Karpas-422 (cell line): Measurements from ENCODE around the gene MMS19. TPM values are rescaled to one million over a fixed set of nuclear protein-coding genes. Genes with fewer than 3 reads are reported as not detected.
"Not testable (repeated sequence)": the region's sequence is repeated elsewhere in the genome, so short reads cannot be mapped to it uniquely, and the experiment has no call there.

Experiments
- DNase-seq: peaks from one replicate; pipeline ENCODE4 v3.0.0-alpha.2; 2015
- H2AFZ ChIP-seq: fragments of 200-600 bp; sonication (generic); 2 replicates; pipeline ENCODE4 v1.6.1; 2014; ENCODE audit warnings: antibody characterized with exemption, low read length, mixed read lengths
- H3K27ac ChIP-seq: fragments of 200-600 bp; sonication (generic); 2 replicates; pipeline ENCODE4 v1.5.1; 2014; ENCODE audit warnings: mild to moderate bottlenecking, low read length, moderate library complexity
- H3K27me3 ChIP-seq: fragments of 200-600 bp; sonication (generic); 2 replicates; pipeline ENCODE4 v1.6.1; 2014; ENCODE audit warnings: low read length, mixed read lengths
- H3K36me3 ChIP-seq: fragments of 200-600 bp; sonication (generic); 2 replicates; pipeline ENCODE4 v1.6.1; 2014; ENCODE audit warnings: low read length, mixed read lengths; ENCODE audit not compliant: insufficient read depth
- H3K4me1 ChIP-seq: fragments of 200-600 bp; sonication (generic); 2 replicates; pipeline ENCODE4 v1.6.1; 2014; ENCODE audit warnings: mild to moderate bottlenecking, low read length, mixed read lengths
- H3K4me2 ChIP-seq: fragments of 200-600 bp; sonication (generic); 2 replicates; pipeline ENCODE4 v1.6.1; 2014; ENCODE audit warnings: low read length, low read depth, mild to moderate bottlenecking; ENCODE audit not compliant: poor library complexity, severe bottlenecking
- H3K4me3 ChIP-seq: fragments of 200-600 bp; sonication (generic); 2 replicates; pipeline ENCODE4 v1.5.1; 2014; ENCODE audit warnings: mild to moderate bottlenecking, antibody characterized with exemption, low read length, mixed read lengths
- H3K79me2 ChIP-seq: fragments of 200-600 bp; sonication (generic); 2 replicates; pipeline ENCODE4 v1.6.1; 2014; ENCODE audit warnings: mild to moderate bottlenecking, low read length, mixed read lengths
- H3K9ac ChIP-seq: fragments of 200-600 bp; sonication (generic); 2 replicates; pipeline ENCODE4 v1.6.0; 2014; ENCODE audit warnings: low read length
- H3K9me2 ChIP-seq: fragments of 200-600 bp; sonication (generic), shearing (Covaris generic); replicated peaks from 2 replicates; pipeline ENCODE4 v1.6.0; 2014; ENCODE audit warnings: mild to moderate bottlenecking, low read length, moderate library complexity; ENCODE audit not compliant: insufficient read depth
- H3K9me3 ChIP-seq: fragments of 300-700, 200-600 bp; sonication (generic); 2 replicates; pipeline ENCODE4 v1.6.1; 2014; ENCODE audit warnings: low read length, mixed read lengths
- H4K20me1 ChIP-seq: fragments of 200-600 bp; sonication (generic); 2 replicates; pipeline ENCODE4 v1.6.1; 2014; ENCODE audit warnings: mild to moderate bottlenecking, antibody characterized with exemption, low read length, low read depth; ENCODE audit not compliant: insufficient read depth
- total RNA-seq: library from RNA; depleted of rRNA; stranded (reverse); fragments of >200 nt; shearing (Covaris generic); gene quantifications from 2 replicates; pipeline ENCODE4 v1.2.3, GENCODE V29; 2014; ENCODE audit warnings: low replicate concordance

MMS19 gene
- total RNA-seq, 1 experiment from 2014 or later = 45.2 TPM

DNA sequence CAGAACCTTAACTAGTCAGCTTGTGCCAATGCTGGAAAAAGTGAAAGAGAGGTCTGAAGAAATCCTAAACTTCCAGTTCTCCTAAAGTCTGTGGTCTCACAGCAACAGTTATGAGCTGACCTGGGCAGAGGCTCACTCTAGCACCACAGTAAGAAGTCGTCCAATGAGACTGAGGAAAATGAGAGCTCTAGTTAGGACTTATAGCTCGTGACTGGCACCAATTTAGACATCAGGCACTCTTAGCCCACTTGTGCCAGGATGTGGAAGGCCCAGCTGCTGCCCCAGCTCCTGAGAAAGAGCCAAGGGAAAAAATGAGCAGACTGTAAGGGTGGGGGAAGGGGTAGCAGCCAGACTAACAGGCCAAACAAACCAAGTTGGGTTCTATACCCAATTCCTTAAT is 7.6 kb downstream of the MMS19 start:
- Histone ChIP-seq H3K9ac (no peak overlapping the region), H3K27me3 (no peaks in the 10 kb centered on the region), H4K20me1 (no peaks in the 10 kb centered on the region), H2AFZ (no peak overlapping the region), H3K36me3 (no peaks in the 10 kb centered on the region), H3K4me3 (no peak overlapping the region), H3K4me2 (no peak overlapping the region), H3K79me2 (peaks cover 89% of the 10 kb centered on the region), H3K9me3 (no peaks in the 10 kb centered on the region), H3K27ac (no peak overlapping the region), H3K9me2 (no peaks in the 10 kb centered on the region), H3K4me1 (peaks cover 4% of the 10 kb centered on the region; the same call in 1 of the 2 replicates)
- DNase-seq = no peak

DNA sequence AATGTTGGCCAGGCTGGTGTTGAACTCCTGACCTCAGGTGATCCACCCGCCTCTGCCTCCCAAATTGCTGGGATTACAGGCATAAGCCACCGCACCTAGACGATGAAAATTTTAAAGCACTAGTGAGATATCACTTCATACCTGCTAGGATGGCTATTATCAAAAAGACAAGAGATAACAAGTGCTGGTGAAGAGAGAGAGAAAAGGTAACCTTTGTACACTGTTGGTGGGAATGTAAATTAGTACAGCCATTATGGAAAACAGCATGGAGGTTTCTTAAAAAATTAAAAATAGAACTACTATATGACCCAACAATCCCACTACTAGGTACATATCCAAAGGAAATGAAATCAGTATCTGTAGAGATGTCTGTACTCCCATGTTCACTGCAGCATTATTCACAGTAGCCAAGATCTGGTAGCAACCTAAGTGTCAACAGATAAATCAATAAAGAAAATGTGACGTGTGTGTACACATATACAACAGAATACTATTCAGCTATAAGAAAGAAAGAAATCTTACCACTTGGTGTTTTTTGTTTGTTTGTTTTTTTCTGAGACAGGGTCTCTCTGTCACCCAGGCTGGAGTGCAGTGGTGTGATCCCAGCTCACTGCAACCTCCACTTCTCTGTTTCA is 12.5 kb downstream of the MMS19 start:
- Histone ChIP-seq H3K27me3 (no peaks in the 10 kb centered on the region), H3K9me3 (no peaks in the 10 kb centered on the region), H2AFZ (no peak overlapping the region), H3K4me2 (no peak overlapping the region), H3K36me3 (no peaks in the 10 kb centered on the region), H3K9ac (no peak overlapping the region), H3K9me2 (no peaks in the 10 kb centered on the region), H4K20me1 (no peaks in the 10 kb centered on the region), H3K27ac (no peak overlapping the region), H3K4me3 (no peak overlapping the region), H3K4me1 (no peaks in the 10 kb centered on the region), H3K79me2 (peaks cover 52% of the 10 kb centered on the region)
- DNase-seq = no peak

DNA sequence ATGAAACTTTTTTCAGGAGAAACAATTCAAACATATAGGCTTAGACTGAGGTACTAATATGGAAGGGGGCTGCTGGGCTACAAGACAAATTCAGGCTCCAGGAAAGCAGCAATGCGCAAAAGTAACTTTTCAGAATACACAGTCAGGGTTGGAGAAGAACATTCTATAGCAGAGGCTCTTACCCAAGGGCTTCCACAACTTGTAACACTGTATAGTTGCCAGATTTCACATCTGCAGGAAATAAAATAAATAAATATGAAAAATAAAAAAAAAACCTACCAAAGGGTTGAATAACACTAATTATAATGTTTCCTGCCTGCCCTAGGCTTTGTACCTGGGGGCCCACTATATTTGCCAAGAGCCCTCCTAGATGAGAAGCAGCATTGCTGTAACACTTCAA is 14.3 kb downstream of the MMS19 start:
- DNase-seq = no peak
- H4K20me1 ChIP-seq = no peaks in the 10 kb centered on the region
- peaks cover 11% of the 10 kb centered on the region; the same call in 1 of the 2 replicates for H3K36me3 ChIP-seq
- no peak overlapping the region for H3K9ac ChIP-seq
- no peaks in the 10 kb centered on the region for H3K9me2 ChIP-seq
- no peaks in the 10 kb centered on the region for H3K4me1 ChIP-seq
- H2AFZ ChIP-seq = no peak overlapping the region
- H3K79me2 ChIP-seq = peaks cover 33% of the 10 kb centered on the region
- H3K4me2 ChIP-seq = no peak overlapping the region
- H3K9me3 ChIP-seq = no peaks in the 10 kb centered on the region
- no peaks in the 10 kb centered on the region for H3K27me3 ChIP-seq
- H3K27ac ChIP-seq = no peak overlapping the region
- no peak overlapping the region for H3K4me3 ChIP-seq

DNA sequence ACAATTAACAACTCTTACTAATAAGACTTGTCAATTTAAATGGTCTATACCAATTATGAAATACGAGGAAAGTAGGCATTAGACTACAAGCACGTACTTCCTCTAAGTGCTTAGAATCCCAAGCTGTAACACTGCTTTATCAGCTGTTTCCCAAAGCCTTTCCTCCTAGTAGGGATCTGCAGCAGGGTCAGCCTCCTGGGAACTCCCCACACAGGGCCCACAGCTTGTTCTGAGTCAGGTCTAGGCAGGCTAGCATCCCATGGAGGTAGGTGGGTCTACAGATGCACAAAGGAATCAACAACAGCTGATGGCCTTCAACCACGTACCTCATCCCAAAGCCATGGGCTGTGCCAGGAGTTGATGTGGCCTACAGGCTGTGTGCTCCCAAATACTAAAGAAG is 14.7 kb downstream of the MMS19 start:
- DNase-seq = no peak
- Histone ChIP-seq H3K9me2 (no peaks in the 10 kb centered on the region), H3K9me3 (no peaks in the 10 kb centered on the region), H3K79me2 (peaks cover 29% of the 10 kb centered on the region), H2AFZ (no peak overlapping the region), H3K27me3 (no peaks in the 10 kb centered on the region), H3K9ac (no peak overlapping the region), H3K27ac (no peak overlapping the region), H4K20me1 (no peaks in the 10 kb centered on the region), H3K4me2 (no peak overlapping the region), H3K36me3 (peaks cover 11% of the 10 kb centered on the region; the same call in 1 of the 2 replicates), H3K4me1 (no peaks in the 10 kb centered on the region), H3K4me3 (no peak overlapping the region)

DNA sequence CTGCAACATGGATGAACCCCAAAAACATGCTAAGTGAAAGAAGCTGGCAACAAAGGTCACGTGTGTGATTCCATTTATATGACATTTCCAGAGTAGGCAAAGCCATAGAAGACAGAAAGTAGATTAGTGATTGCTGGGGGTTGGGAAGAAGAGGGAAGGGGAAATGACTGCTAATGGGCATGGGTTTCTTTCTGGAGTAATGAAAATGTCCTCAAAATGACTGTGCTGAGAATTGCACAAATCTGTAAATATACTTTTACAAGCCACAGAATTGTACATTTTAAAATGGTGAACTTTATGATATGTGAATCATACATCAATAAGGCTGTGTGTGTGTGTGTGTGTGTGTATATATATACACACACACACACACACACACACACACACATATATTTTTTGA is 15.8 kb downstream of the MMS19 start:
- Histone ChIP-seq H3K27me3 (no peaks in the 10 kb centered on the region), H3K79me2 (peaks cover 19% of the 10 kb centered on the region), H3K27ac (no peak overlapping the region), H3K9me2 (no peaks in the 10 kb centered on the region), H3K4me1 (no peaks in the 10 kb centered on the region), H4K20me1 (no peaks in the 10 kb centered on the region), H3K4me3 (no peak overlapping the region), H3K9me3 (no peaks in the 10 kb centered on the region), H3K36me3 (peaks cover 11% of the 10 kb centered on the region; the same call in 1 of the 2 replicates), H3K4me2 (no peak overlapping the region), H2AFZ (no peak overlapping the region), H3K9ac (no peak overlapping the region)
- DNase-seq = no peak

DNA sequence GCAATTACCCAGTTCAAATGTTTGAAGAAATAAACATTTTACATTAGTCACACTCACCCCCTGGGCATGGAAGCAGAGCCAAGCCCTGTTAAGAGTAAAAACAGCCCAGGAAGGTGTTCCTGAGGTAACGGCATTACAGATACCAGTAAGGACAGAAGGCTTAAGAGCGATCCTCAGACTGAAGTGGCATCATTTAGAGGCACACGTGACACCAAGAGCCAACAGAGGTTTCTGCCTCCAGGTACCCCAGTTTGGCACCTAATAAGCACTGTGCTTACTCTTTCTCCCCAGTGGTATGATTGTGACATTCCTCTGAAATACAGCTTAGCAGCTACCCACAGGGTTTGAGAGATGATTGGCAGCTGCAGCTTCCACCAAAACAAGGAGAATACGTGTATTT is 17.2 kb downstream of the MMS19 start:
- H3K4me2 ChIP-seq = no peak overlapping the region
- DNase-seq = no peak

DNA sequence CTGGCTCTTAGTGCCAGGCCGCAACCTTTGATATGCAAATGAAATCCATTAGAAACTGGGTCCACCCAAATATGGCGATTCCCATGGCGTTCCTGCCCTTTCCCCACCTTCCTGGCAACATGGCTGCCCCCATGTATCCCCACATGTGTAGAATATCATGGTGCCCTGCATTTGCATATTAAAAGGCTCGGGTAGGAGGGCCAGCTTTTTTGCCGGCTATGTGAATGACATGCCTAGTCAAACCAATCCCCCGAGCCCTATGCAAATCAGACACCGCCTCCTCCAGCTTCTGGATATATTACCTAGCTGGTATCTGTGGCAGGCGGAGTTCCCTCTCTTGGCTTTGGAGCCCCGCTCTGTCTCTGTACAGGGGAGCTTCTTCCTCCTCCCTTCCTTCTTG is 18.3 kb downstream of the MMS19 start:
- Histone ChIP-seq H3K4me1 (no peaks in the 10 kb centered on the region), H3K9ac (no peak overlapping the region), H4K20me1 (no peaks in the 10 kb centered on the region), H3K9me2 (no peaks in the 10 kb centered on the region), H3K27me3 (no peaks in the 10 kb centered on the region), H2AFZ (no peak overlapping the region), H3K27ac (no peak overlapping the region), H3K9me3 (no peaks in the 10 kb centered on the region), H3K4me2 (no peak overlapping the region), H3K4me3 (no peak overlapping the region), H3K79me2 (peaks cover 5% of the 10 kb centered on the region; the same call in 1 of the 2 replicates), H3K36me3 (peaks cover 15% of the 10 kb centered on the region; the same call in 1 of the 2 replicates)
- DNase-seq = peak; percentile 68

More for the DNA sequence above, 17.2 kb downstream of the MMS19 start:
- no peak overlapping the region for H2AFZ ChIP-seq
- no peaks in the 10 kb centered on the region for H3K4me1 ChIP-seq
- H3K4me3 ChIP-seq = no peak overlapping the region
- no peaks in the 10 kb centered on the region for H3K9me3 ChIP-seq
- no peak overlapping the region for H3K27ac ChIP-seq
- H3K9ac ChIP-seq = no peak overlapping the region
- no peaks in the 10 kb centered on the region for H3K9me2 ChIP-seq
- no peaks in the 10 kb centered on the region for H3K27me3 ChIP-seq
- no peaks in the 10 kb centered on the region for H4K20me1 ChIP-seq
- peaks cover 15% of the 10 kb centered on the region; the same call in 1 of the 2 replicates for H3K36me3 ChIP-seq
- peaks cover 11% of the 10 kb centered on the region for H3K79me2 ChIP-seq

DNA sequence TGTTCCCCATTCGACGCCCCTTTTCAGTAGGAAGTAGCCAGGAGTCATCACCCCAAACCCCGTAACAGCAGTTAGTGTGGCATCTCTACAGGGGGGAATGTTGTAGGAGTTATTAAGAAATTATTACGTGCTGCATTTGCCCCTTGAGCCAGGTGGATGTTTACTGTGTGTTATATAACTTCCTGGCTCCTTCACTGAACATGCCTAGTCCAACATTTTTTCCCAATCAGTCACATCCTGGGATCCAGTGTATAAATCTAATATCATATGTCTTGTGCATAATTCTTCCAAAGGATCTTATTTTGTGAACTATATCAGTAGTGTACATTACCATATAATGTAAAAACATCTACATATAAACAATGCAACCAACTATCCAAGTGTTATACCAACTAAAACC is 18.8 kb downstream of the MMS19 start:
- not testable (repeated sequence) for H4K20me1 ChIP-seq, H3K27me3 ChIP-seq, H3K9ac ChIP-seq, DNase-seq, H3K4me1 ChIP-seq, H3K79me2 ChIP-seq, H3K9me2 ChIP-seq, H3K4me2 ChIP-seq, H2AFZ ChIP-seq, H3K9me3 ChIP-seq, H3K4me3 ChIP-seq, H3K27ac ChIP-seq
- H3K36me3 ChIP-seq = peaks cover 15% of the 10 kb centered on the region; the same call in 1 of the 2 replicates
